ENCODE measurements around the gene DMD. TPM values are rescaled to one million over a fixed set of nuclear protein-coding genes. Genes with fewer than 3 reads are reported as not detected.

Gene DMD
- total and polyA plus RNA-seq, 2 of the 8 experiments (the other 6 are each of a cell fraction or from before 2014, with no cell fraction given) = 4.8 to 7.4 TPM

DNA sequence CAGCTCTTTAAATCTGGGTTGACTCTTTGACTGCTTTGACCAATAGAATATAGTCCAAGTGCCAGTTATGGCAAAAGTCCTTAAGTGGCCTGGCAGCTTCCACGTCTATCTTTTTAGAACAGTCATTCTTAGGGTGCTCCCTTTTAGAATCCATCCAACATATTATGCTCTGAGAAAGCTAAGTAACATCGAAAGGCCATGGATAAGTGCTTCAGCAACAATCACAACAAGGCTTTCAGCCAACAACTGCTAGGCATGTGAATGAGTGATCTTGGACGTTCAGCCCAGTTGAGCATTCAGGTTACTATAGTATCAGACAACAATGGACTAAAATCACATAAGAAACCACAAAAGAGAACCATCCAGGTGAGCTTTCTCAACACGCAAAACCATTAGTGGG, 818.7 kb downstream of the DMD start:
- Histone ChIP-seq H3K9me3 (ENCODE audit: insufficient read depth in 2 of 2, low read depth in 1 of 2, low read length in 1 of 2) (no peaks in the 10 kb centered on the region), H4K5ac (ENCODE audit: insufficient read length, low read depth, low read length) (no peak overlapping the region), H3K23me2 (ENCODE audit: low read depth, low read length) (no peaks in the 10 kb centered on the region), H2AFZ (ENCODE audit: low read length) (no peak overlapping the region), H3K27ac (ENCODE audit: low read depth, low read length) (no peak overlapping the region), H2BK5ac (ENCODE audit: low read depth, low read length) (no peak overlapping the region), H3K4me2 (ENCODE audit: insufficient read depth in 1 of 2, low read depth in 2 of 2, low read length in 2 of 2) (no peak overlapping the region), H2BK12ac (ENCODE audit: low read depth, low read length) (no peak overlapping the region), H2BK120ac (replicated peaks; ENCODE audit: low read depth, low read length) (no peak overlapping the region), H4K8ac (ENCODE audit: extremely low read depth, insufficient read depth, low read length) (no peak overlapping the region), H3K79me2 (ENCODE audit: control insufficient read depth in 1 of 2, insufficient read depth in 2 of 2, low read length in 2 of 2) (no peaks in the 10 kb centered on the region), H3K79me1 (ENCODE audit: low read depth, low read length) (no peaks in the 10 kb centered on the region), H4K91ac (replicated peaks; ENCODE audit: insufficient read length, low read length) (no peak overlapping the region), H2BK20ac (ENCODE audit: low read length) (no peak overlapping the region), H4K20me1 (replicated peaks in 1 of 2; ENCODE audit: control insufficient read depth in 1 of 2, insufficient read depth in 2 of 2, low read length in 2 of 2) (no peaks in the 10 kb centered on the region), H3K56ac (replicated peaks; ENCODE audit: insufficient read length, low read depth, low read length) (no peak overlapping the region), H3K4me1 (replicated peaks in 1 of 4; ENCODE audit: control insufficient read depth in 3 of 4, insufficient read depth in 4 of 4, low read length in 3 of 4) (no peaks in the 10 kb centered on the region), H3K14ac (ENCODE audit: insufficient read length) (no peak overlapping the region), H3K4me3 (ENCODE audit: extremely low read depth in 1 of 4, insufficient read depth in 2 of 4, low read depth in 3 of 4, low read length in 4 of 4) (no peak overlapping the region), H2AK5ac (ENCODE audit: low read depth, low read length) (no peak overlapping the region), H3K27me3 (replicated peaks in 1 of 4; ENCODE audit: control insufficient read depth in 3 of 4, extremely low read depth in 1 of 4, insufficient read depth in 3 of 4, low read length in 3 of 4) (no peaks in the 10 kb centered on the region), H3K4ac (replicated peaks; ENCODE audit: insufficient read length, low read depth, low read length) (no peak overlapping the region), H3K36me3 (ENCODE audit: control insufficient read depth in 2 of 4, insufficient read depth in 4 of 4, low read length in 3 of 4) (no peaks in the 10 kb centered on the region), H3K9ac (replicated peaks in 1 of 4; ENCODE audit: extremely low read depth in 1 of 4, low read depth in 3 of 4, low read length in 3 of 4) (no peak overlapping the region), H3K18ac (ENCODE audit: extremely low read depth, low read length) (no peak overlapping the region), H2BK15ac (ENCODE audit: low read length) (no peak overlapping the region), H3K23ac (ENCODE audit: insufficient read length) (no peak overlapping the region)
- FAIRE-seq (no peak), DNase-seq (ENCODE audit: low read depth in 1 of 2, low spot score in 2 of 2) (no peak)
- CTCF ChIA-PET (ENCODE audit: partially characterized antibody) = no interaction called here
- POLR2A ChIA-PET (ENCODE audit: partially characterized antibody) = no interaction called here
- TF ChIP-seq RXRA (IDR thresholded peaks at IDR 0.05; ENCODE audit: insufficient read depth, low read depth, low read length) = no peak
- TF ChIP-seq RFX5 (IDR thresholded peaks at IDR 0.05; ENCODE audit: borderline replicate concordance, low read depth, low read length) = no peak
- WGBS, 2 experiments (ENCODE audit: extremely low coverage in 1 of 2, insufficient coverage in 1 of 2, insufficient read length in 1 of 2, insufficient replicate concordance in 2 of 2, low coverage in 1 of 2, low lambda C conversion rate in 2 of 2, missing lambda C conversion rate in 1 of 2) = 84% methylated on average over 4 of the region's 4 CpGs; no CpG with 5 or more reads in 1 of the 2 experiments

Data from H1 (cell line).